H9 (cell line): ENCODE data around the gene CYP27A1. TPM values are rescaled to one million over a fixed set of nuclear protein-coding genes. Genes with fewer than 3 reads are reported as not detected.

Experiments used
- DNase-seq: peaks from one replicate; pipeline ENCODE4 v3.0.0-alpha.2; 2017
- H2AFZ ChIP-seq: one replicate; pipeline ENCODE4 v1.6.1; 2013; ENCODE audit warnings: mild to moderate bottlenecking, low read length, control low read depth, moderate library complexity
- H2AK5ac ChIP-seq: 2 replicates; pipeline ENCODE4 v1.6.1; 2013; ENCODE audit warnings: low read length, control low read depth, mixed read lengths; ENCODE audit not compliant: insufficient read length
- H2BK120ac ChIP-seq: one replicate; pipeline ENCODE4 v1.6.1; 2013; ENCODE audit warnings: low read depth, mild to moderate bottlenecking, low read length, control low read depth, inconsistent platforms; ENCODE audit not compliant: poor library complexity, severe bottlenecking
- H2BK12ac ChIP-seq: 2 replicates; pipeline ENCODE4 v1.6.1; 2013; ENCODE audit warnings: low read length, control low read depth, mixed read lengths, low read depth; ENCODE audit not compliant: insufficient read length
- H2BK15ac ChIP-seq: 2 replicates; pipeline ENCODE4 v1.6.1; 2013; ENCODE audit warnings: low read depth, low read length, control low read depth
- H2BK20ac ChIP-seq: one replicate; pipeline ENCODE4 v1.6.1; 2013; ENCODE audit warnings: low read depth, mild to moderate bottlenecking, low read length, control low read depth, inconsistent platforms; ENCODE audit not compliant: poor library complexity, severe bottlenecking
- H2BK5ac ChIP-seq: 2 replicates; pipeline ENCODE4 v1.6.1; 2013; ENCODE audit warnings: low read length, control low read depth, mixed read lengths; ENCODE audit not compliant: insufficient read length
- H3K14ac ChIP-seq: 2 replicates; pipeline ENCODE4 v1.6.1; 2013; ENCODE audit warnings: low read length, control low read depth; ENCODE audit not compliant: insufficient read depth
- H3K18ac ChIP-seq: 2 replicates; pipeline ENCODE4 v1.6.1; 2013; ENCODE audit warnings: low read depth, mild to moderate bottlenecking, mixed read lengths, low read length, control low read depth; ENCODE audit not compliant: insufficient read length
- H3K23ac ChIP-seq: 2 replicates; pipeline ENCODE4 v1.6.1; 2013; ENCODE audit warnings: low read length, control low read depth, mixed read lengths, low read depth; ENCODE audit not compliant: insufficient read length
- H3K23me2 ChIP-seq: 2 replicates; pipeline ENCODE4 v1.6.1; 2013; ENCODE audit warnings: low read depth, mild to moderate bottlenecking, mixed read lengths, low read length, control low read depth; ENCODE audit not compliant: insufficient read length, poor library complexity, severe bottlenecking
- H3K27ac ChIP-seq: 2 replicates; pipeline ENCODE4 v1.5.1; 2013; ENCODE audit warnings: low read length, control low read depth, mixed read lengths, low read depth; ENCODE audit not compliant: insufficient read length
- H3K27me3 ChIP-seq: 2 replicates; pipeline ENCODE4 v1.6.1; 2013; ENCODE audit warnings: low read length, control low read depth, inconsistent platforms; ENCODE audit not compliant: insufficient read depth
- H3K4ac ChIP-seq: 2 replicates; pipeline ENCODE4 v1.6.1; 2013; ENCODE audit warnings: low read depth, mild to moderate bottlenecking, control low read depth, inconsistent platforms, low read length, moderate library complexity
- H3K4me1 ChIP-seq: 2 replicates; pipeline ENCODE4 v1.6.1; 2013; ENCODE audit warnings: low read length, control low read depth, inconsistent platforms; ENCODE audit not compliant: insufficient read depth
- H3K4me2 ChIP-seq: 2 replicates; pipeline ENCODE4 v1.6.1; 2013; ENCODE audit warnings: low read length, control low read depth, mixed read lengths; ENCODE audit not compliant: insufficient read length, insufficient read depth
- H3K56ac ChIP-seq: 2 replicates; pipeline ENCODE4 v1.6.1; 2013; ENCODE audit warnings: low read depth, mild to moderate bottlenecking, mixed read lengths, low read length, control low read depth; ENCODE audit not compliant: insufficient read length
- H3K79me1 ChIP-seq: 2 replicates; pipeline ENCODE4 v1.6.1; 2013; ENCODE audit warnings: low read depth, mild to moderate bottlenecking, moderate library complexity, low read length, control low read depth, inconsistent platforms; ENCODE audit not compliant: insufficient read depth, poor library complexity, severe bottlenecking
- H3K79me2 ChIP-seq: 2 replicates; pipeline ENCODE4 v1.6.1; 2013; ENCODE audit warnings: low read length, control low read depth, inconsistent platforms; ENCODE audit not compliant: insufficient read depth
- H3K9ac ChIP-seq: 2 replicates; pipeline ENCODE4 v1.6.1; 2013; ENCODE audit warnings: low read length, control low read depth, mixed read lengths; ENCODE audit not compliant: insufficient read length; ENCODE audit errors: extremely low read depth
- H3K9me3 ChIP-seq: one replicate; pipeline ENCODE4 v1.6.1; 2013; ENCODE audit warnings: low read depth, low read length, inconsistent platforms; ENCODE audit not compliant: control insufficient read depth
- H3T11ph ChIP-seq: one replicate; pipeline ENCODE4 v1.6.1; 2013; ENCODE audit warnings: mild to moderate bottlenecking, low read length, control low read depth, inconsistent platforms
- H4K20me1 ChIP-seq: one replicate; pipeline ENCODE4 v1.6.1; 2013; ENCODE audit not compliant: control insufficient read depth, insufficient read length, insufficient read depth
- H4K5ac ChIP-seq: 2 replicates; pipeline ENCODE4 v1.6.1; 2013; ENCODE audit warnings: low read depth, mild to moderate bottlenecking, mixed read lengths, low read length, control low read depth; ENCODE audit not compliant: insufficient read length
- H4K8ac ChIP-seq: replicated peaks from 2 replicates; pipeline ENCODE4 v1.6.1; 2013; ENCODE audit warnings: low read length, control low read depth, mixed read lengths, low read depth; ENCODE audit not compliant: insufficient read length
- H4K91ac ChIP-seq: 2 replicates; pipeline ENCODE4 v1.6.1; 2013; ENCODE audit warnings: low read depth, mild to moderate bottlenecking, moderate library complexity, mixed read lengths, low read length, control low read depth; ENCODE audit not compliant: insufficient read length
- H3K27ac Mint-ChIP-seq, 3 experiments: 2 replicates in 2 of 3; 3 replicates in 1 of 3; pipeline ENCODE4 v1.8.0; 2020 to 2021; ENCODE audit warnings: mixed read lengths in 3 of 3, mild to moderate bottlenecking in 1 of 3, moderate library complexity in 1 of 3
- H3K27me3 Mint-ChIP-seq: 2 replicates; pipeline ENCODE4 v1.8.0; 2021; ENCODE audit warnings: low read depth, mild to moderate bottlenecking, moderate library complexity, mixed read lengths
- H3K36me3 Mint-ChIP-seq, 3 experiments: 2 replicates in 2 of 3; 3 replicates in 1 of 3; pipeline ENCODE4 v1.8.0; 2020 to 2021; ENCODE audit warnings: low read depth in 3 of 3, mixed read lengths in 3 of 3; ENCODE audit not compliant: insufficient read depth in 1 of 3
- H3K4me1 Mint-ChIP-seq, 2 experiments: 2 replicates each; pipeline ENCODE4 v1.8.0; 2020; ENCODE audit warnings: mixed read lengths in 2 of 2
- H3K4me3 Mint-ChIP-seq, 2 experiments: 2 replicates in 1 of 2; 3 replicates in 1 of 2; pipeline ENCODE4 v1.8.0; 2020 to 2021; ENCODE audit warnings: mild to moderate bottlenecking in 2 of 2, mixed read lengths in 2 of 2, moderate library complexity in 1 of 2
- H3K9me3 Mint-ChIP-seq, 2 experiments: 2 replicates in 1 of 2; 3 replicates in 1 of 2; pipeline ENCODE4 v1.8.0; 2020; ENCODE audit warnings: mild to moderate bottlenecking in 2 of 2, mixed read lengths in 2 of 2, moderate library complexity in 1 of 2
- CTCF ChIP-seq: fragments of 200-600 bp; sonication (generic); conservative IDR thresholded peaks from 3 replicates; pipeline ENCODE4 v1.8.0; 2021; ENCODE audit warnings: antibody characterized with exemption, mild to moderate bottlenecking
- WGBS: extraction: QIAGEN DNeasy Blood & Tissue Kit; methylation state at CpG from one replicate; pipeline ENCODE4 v1.1.7; 2013; ENCODE audit warnings: missing lambda C conversion rate, low lambda C conversion rate, mixed read lengths; ENCODE audit not compliant: insufficient read length; ENCODE audit errors: extremely low coverage; 5-methylcytosine and 5-hydroxymethylcytosine counted together
- total RNA-seq: library from RNA; stranded (reverse); gene quantifications from 2 replicates; pipeline ENCODE4 v1.2.1, GENCODE V29; 2021

Gene CYP27A1
- total RNA-seq, 1 experiment from 2014 or later, result 3.1 TPM

GRCh38 chr2:218821605-218822211, 39.8 kb downstream of the CYP27A1 start:
- H3K9me3 ChIP-seq, result no peaks in the 10 kb centered on the region
- H3K14ac ChIP-seq, result no peak overlapping the region; the same call in 1 of the 2 replicates
- no peak overlapping the region for H3K27ac ChIP-seq
- no peaks in the 10 kb centered on the region for H3K9me3 Mint-ChIP-seq
- H3K4me1 ChIP-seq, result no peaks in the 10 kb centered on the region
- no peak overlapping the region for H4K8ac ChIP-seq
- no peak overlapping the region for H3K27ac Mint-ChIP-seq
- no peaks in the 10 kb centered on the region for H3K79me1 ChIP-seq
- no peaks in the 10 kb centered on the region for H3K27me3 ChIP-seq
- H3K4me2 ChIP-seq, result no peak overlapping the region
- H3K18ac ChIP-seq, result no peak overlapping the region
- TF ChIP-seq CTCF, result no peak
- H3K4me3 Mint-ChIP-seq, result no peak overlapping the region; a peak in 1 of 5 replicates
- H4K91ac ChIP-seq, result no peak overlapping the region
- H2AK5ac ChIP-seq, result no peak overlapping the region
- no peaks in the 10 kb centered on the region for H4K20me1 ChIP-seq
- no peak for DNase-seq
- no peak overlapping the region for H2BK20ac ChIP-seq
- H3K23ac ChIP-seq, result no peak overlapping the region
- no peak overlapping the region for H3K4ac ChIP-seq
- H3K4me1 Mint-ChIP-seq, result peaks cover 5 to 13% of the 10 kb centered on the region in 2 experiments; a peak in 3 of 4 replicates
- no peak overlapping the region for H2BK120ac ChIP-seq
- H3K27me3 Mint-ChIP-seq, result peaks cover 4% of the 10 kb centered on the region
- H2BK15ac ChIP-seq, result no peak overlapping the region
- no peaks in the 10 kb centered on the region for H3K79me2 ChIP-seq
- no peak overlapping the region for H2BK12ac ChIP-seq
- no peak overlapping the region for H4K5ac ChIP-seq
- WGBS, result no CpG with 5 or more reads among the region's 9 CpGs
- H3K23me2 ChIP-seq, result no peaks in the 10 kb centered on the region
- H3T11ph ChIP-seq, result no peak overlapping the region
- no peak overlapping the region for H2BK5ac ChIP-seq
- H3K36me3 Mint-ChIP-seq, result no peaks in the 10 kb centered on the region; a peak in 1 of 7 replicates
- no peak overlapping the region for H2AFZ ChIP-seq
- H3K56ac ChIP-seq, result no peak overlapping the region
- H3K9ac ChIP-seq, result no peak overlapping the region
